SK-N-SH (cell line): ENCODE measurements around the gene JAML. TPM values are rescaled to one million over a fixed set of nuclear protein-coding genes. Genes with fewer than 3 reads are reported as not detected.

Experiments
- CTCF ChIA-PET: fragments of 300-600, 350-600 bp; formaldehyde crosslinking; extraction: SDS; loops from one replicate; lab custom pipeline; 2021; lab: Yijun Ruan, JAX
- POLR2A ChIA-PET: fragments of 350-600 bp; sonication (Branson Sonifier 250); formaldehyde crosslinking; extraction: SDS; loops from one replicate; lab custom pipeline; 2020; ENCODE audit warnings: antibody characterized with exemption, inconsistent platforms; lab: Yijun Ruan, JAX
- DNase-seq: peaks from one replicate; pipeline ENCODE4 v3.0.0; 2012
- H2AFZ ChIP-seq: fragments of 200-600 bp; sonication (generic); 2 replicates; pipeline ENCODE4 v1.8.1; 2016; ENCODE audit warnings: antibody characterized with exemption, mild to moderate bottlenecking, low read depth
- H3F3A ChIP-seq: fragments of 200-600 bp; sonication (generic); replicated peaks from 2 replicates; pipeline ENCODE3; 2016; ENCODE audit warnings: antibody characterized with exemption, mild to moderate bottlenecking; ENCODE audit not compliant: insufficient read depth
- H3K27ac ChIP-seq, 2 experiments: fragments of 200-500 bp in 1 of 2; fragments of 200-600 bp in 1 of 2; sonication (Bioruptor generic) in 1 of 2; sonication (generic), shearing (Covaris generic) in 1 of 2; 2 replicates each; pipeline versions ENCODE4 v1.5.1 to v1.6.1; 2014 to 2016; ENCODE audit warnings: low read depth in 2 of 2, inconsistent platforms in 1 of 2, low read length in 1 of 2, mild to moderate bottlenecking in 1 of 2, mixed read lengths in 1 of 2
- H3K27me3 ChIP-seq: fragments of 200-600 bp; sonication (generic), shearing (Covaris generic); 2 replicates; pipeline ENCODE4 v1.6.1; 2016; ENCODE audit warnings: mixed run types; ENCODE audit not compliant: insufficient read depth
- H3K36me3 ChIP-seq, 2 experiments: fragments of 200-500 bp in 1 of 2; fragments of 200-600 bp in 1 of 2; sonication (Bioruptor generic) in 1 of 2; sonication (generic) in 1 of 2; replicated peaks in 1 of 2; 2 replicates each; pipeline versions ENCODE3 to v1.5.1; 2014 to 2016; ENCODE audit warnings: low read length in 1 of 2, mild to moderate bottlenecking in 1 of 2; ENCODE audit not compliant: insufficient read depth in 2 of 2, control insufficient read depth in 1 of 2
- H3K4me1 ChIP-seq, 2 experiments: fragments of 200-500 bp in 1 of 2; fragments of 200-600 bp in 1 of 2; sonication (Bioruptor generic) in 1 of 2; sonication (generic), shearing (Covaris generic) in 1 of 2; 2 replicates each; pipeline versions ENCODE4 v1.5.1 to v1.6.1; 2014 to 2016; ENCODE audit warnings: low read depth in 1 of 2, low read length in 1 of 2, mixed run types in 1 of 2; ENCODE audit not compliant: insufficient read depth in 2 of 2, control insufficient read depth in 1 of 2
- H3K4me2 ChIP-seq: fragments of 200-600 bp; sonication (generic), shearing (Covaris generic); 2 replicates; pipeline ENCODE4 v1.6.1; 2017; ENCODE audit warnings: mixed run types
- H3K4me3 ChIP-seq, 2 experiments: fragments of 200-500 bp in 1 of 2; fragments of 200-600 bp in 1 of 2; sonication (Bioruptor generic) in 1 of 2; sonication (generic), shearing (Covaris generic) in 1 of 2; 2 replicates each; pipeline versions ENCODE4 v1.5.1 to v1.8.1; 2014 to 2016; ENCODE audit warnings: low read depth in 2 of 2, inconsistent platforms in 1 of 2, low read length in 1 of 2, mild to moderate bottlenecking in 1 of 2, mixed read lengths in 1 of 2, moderate library complexity in 1 of 2
- H3K79me2 ChIP-seq: fragments of 200-600 bp; sonication (generic); 2 replicates; pipeline ENCODE4 v1.8.1; 2017; ENCODE audit warnings: mild to moderate bottlenecking; ENCODE audit not compliant: insufficient read depth
- H3K9ac ChIP-seq: fragments of 200-600 bp; sonication (generic); 2 replicates; pipeline ENCODE4 v1.6.1; 2017; ENCODE audit warnings: mixed run types
- H3K9me2 ChIP-seq: fragments of 200-600 bp; sonication (generic); 2 replicates; pipeline ENCODE4 v1.6.1; 2017; ENCODE audit warnings: mixed run types
- H3K9me3 ChIP-seq: fragments of 200-600 bp; sonication (generic); 2 replicates; pipeline ENCODE4 v1.6.1; 2017; ENCODE audit warnings: mixed run types, mild to moderate bottlenecking, moderate library complexity
- H4K20me1 ChIP-seq: fragments of 200-600 bp; sonication (generic); 2 replicates; pipeline ENCODE4 v1.6.1; 2017; ENCODE audit warnings: mild to moderate bottlenecking, mixed run types; ENCODE audit not compliant: insufficient read depth
- CTCF ChIP-seq: fragments of 200-600 bp; sonication (generic); IDR thresholded peaks from 2 replicates; pipeline ENCODE4 v1.6.1; 2017; ENCODE audit warnings: antibody characterized with exemption, mild to moderate bottlenecking, moderate library complexity
- ELF1 ChIP-seq: IDR thresholded peaks from 2 replicates; pipeline ENCODE4 v1.4.0; 2012
- FOXJ3 ChIP-seq: sonication (generic); formaldehyde crosslinking; IDR thresholded peaks from 2 replicates; pipeline ENCODE4 v1.5.1; 2020; ENCODE audit warnings: mild to moderate bottlenecking, missing genetic modification reagents
- FOXM1 ChIP-seq: IDR thresholded peaks from 2 replicates; pipeline ENCODE4 v1.4.0; 2012; ENCODE audit warnings: low read depth, mild to moderate bottlenecking
- GABPA ChIP-seq: IDR thresholded peaks from 2 replicates; pipeline ENCODE4 v1.4.0; 2012; ENCODE audit warnings: low read depth, mild to moderate bottlenecking
- GATA2 ChIP-seq: sonication (generic); formaldehyde crosslinking; IDR thresholded peaks from 2 replicates; pipeline ENCODE4 v1.5.0; 2020; ENCODE audit warnings: mild to moderate bottlenecking, missing genetic modification reagents
- MAX ChIP-seq: IDR thresholded peaks from 2 replicates; pipeline ENCODE4 v1.4.0; 2012; ENCODE audit warnings: low read depth
- MEF2A ChIP-seq: IDR thresholded peaks from 2 replicates; pipeline ENCODE4 v1.4.0; 2012; ENCODE audit warnings: low read depth, borderline replicate concordance
- NFIC ChIP-seq: IDR thresholded peaks from 2 replicates; pipeline ENCODE4 v1.4.0; 2012; ENCODE audit warnings: borderline replicate concordance
- NRF1 ChIP-seq: IDR thresholded peaks from 2 replicates; pipeline ENCODE4 v1.6.1; 2012; ENCODE audit warnings: low read depth, mild to moderate bottlenecking, low read length
- POLR2AphosphoS5 ChIP-seq: IDR thresholded peaks from 2 replicates; pipeline ENCODE4 v1.6.1; 2012; ENCODE audit warnings: low read depth, low read length
- RAD21 ChIP-seq: IDR thresholded peaks from 2 replicates; pipeline ENCODE4 v1.6.1; 2012; ENCODE audit warnings: mild to moderate bottlenecking, low read length
- RCOR1 ChIP-seq: fragments of 150-350 bp; IDR thresholded peaks from 2 replicates; pipeline ENCODE4 v1.6.1; 2017; ENCODE audit warnings: antibody characterized with exemption, low read length
- RXRA ChIP-seq: IDR thresholded peaks from 2 replicates; pipeline ENCODE4 v1.4.0; 2012; ENCODE audit warnings: low read depth, mild to moderate bottlenecking, borderline replicate concordance
- SMC3 ChIP-seq: IDR thresholded peaks from 2 replicates; pipeline ENCODE4 v1.6.1; 2012; ENCODE audit warnings: low read depth, low read length, improper control_type of control experiment
- TAF1 ChIP-seq: IDR thresholded peaks from 2 replicates; pipeline ENCODE4 v1.6.1; 2012; ENCODE audit warnings: low read depth, mild to moderate bottlenecking, low read length, moderate library complexity, borderline replicate concordance
- TCF12 ChIP-seq: IDR thresholded peaks from 2 replicates; pipeline ENCODE4 v1.4.0; 2012
- TEAD4 ChIP-seq: IDR thresholded peaks from 2 replicates; pipeline ENCODE4 v1.4.0; 2012; ENCODE audit warnings: mild to moderate bottlenecking, borderline replicate concordance; ENCODE audit not compliant: insufficient read depth
- WGBS: methylation state at CpG from one replicate; pipeline ENCODE4 v1.1.6; 2017; ENCODE audit warnings: low lambda C conversion rate; 5-methylcytosine and 5-hydroxymethylcytosine counted together
- polyA plus RNA-seq, 3 experiments: library from polyadenylated mRNA; depleted of rRNA; stranded (reverse); fragments of >200 nt; gene quantifications; 2 replicates each; pipeline ENCODE4 v1.2.3, GENCODE V29; 2012
- TF ChIP-seq, protein P1 (sequence below): IDR thresholded peaks from 2 replicates; pipeline ENCODE4 v1.4.0; 2012; ENCODE audit warnings: low read depth, borderline replicate concordance
- TF ChIP-seq, protein P2 (sequence below): IDR thresholded peaks from 2 replicates; pipeline ENCODE4 v1.4.0; 2012; ENCODE audit warnings: low read depth, borderline replicate concordance

The JAML gene
- polyA plus RNA-seq, 1 of the 3 experiments (the other 2 are of a cell fraction): not detected

DNA sequence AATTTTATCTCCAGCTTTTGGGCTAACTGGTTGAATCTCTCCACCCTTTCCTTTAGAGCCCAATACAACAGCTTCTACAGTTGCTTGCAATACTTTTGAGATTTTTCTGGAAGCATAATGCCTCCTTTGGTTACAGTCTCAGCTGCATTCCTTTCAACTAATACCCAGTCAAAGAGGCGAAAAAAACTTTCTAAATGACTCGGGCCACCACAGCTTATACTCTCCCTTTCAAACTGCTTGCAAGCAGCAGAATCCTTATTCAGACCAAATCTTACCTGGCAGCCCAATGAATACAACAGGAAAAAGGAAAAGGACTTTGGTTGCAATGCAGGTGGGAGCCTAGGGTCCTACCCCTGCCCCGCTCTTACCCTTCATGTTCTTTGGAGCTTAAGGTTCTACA is 15.8 kb downstream of the JAML start:
- peaks cover 56% of the 10 kb centered on the region for H3K27me3 ChIP-seq
- CTCF ChIA-PET: interaction anchor here (1.2 kb wide), 1 partner anchor 10 kb away, joined by 3 read pairs; no protein-coding TSS in a partner anchor
- H3K9me3 ChIP-seq: no peaks in the 10 kb centered on the region

More for the DNA sequence above, 15.8 kb downstream of the JAML start:
- DNase-seq: no peak
- no peaks in the 10 kb centered on the region for H3K36me3 ChIP-seq
- H3K79me2 ChIP-seq: no peaks in the 10 kb centered on the region
- no peak overlapping the region for H3K27ac ChIP-seq
- H3K4me2 ChIP-seq: no peak overlapping the region
- no peak overlapping the region for H2AFZ ChIP-seq
- no peaks in the 10 kb centered on the region for H3K4me1 ChIP-seq
- H3F3A ChIP-seq: no peaks in the 10 kb centered on the region
- TF ChIP-seq TEAD4 (no peak), SMC3 (no peak), TAF1 (no peak), RAD21 (no peak), NFIC (no peak), FOXM1 (no peak), MEF2A (no peak), RXRA (no peak), GATA2 (CRISPR knock-in tag) (no peak), CTCF (no peak), TCF12 (no peak), FOXJ3 (no peak), NRF1 (no peak), ELF1 (no peak), RCOR1 (no peak), MAX (no peak), GABPA (no peak), POLR2AphosphoS5 (no peak)
- TF ChIP-seq, protein P1, sequence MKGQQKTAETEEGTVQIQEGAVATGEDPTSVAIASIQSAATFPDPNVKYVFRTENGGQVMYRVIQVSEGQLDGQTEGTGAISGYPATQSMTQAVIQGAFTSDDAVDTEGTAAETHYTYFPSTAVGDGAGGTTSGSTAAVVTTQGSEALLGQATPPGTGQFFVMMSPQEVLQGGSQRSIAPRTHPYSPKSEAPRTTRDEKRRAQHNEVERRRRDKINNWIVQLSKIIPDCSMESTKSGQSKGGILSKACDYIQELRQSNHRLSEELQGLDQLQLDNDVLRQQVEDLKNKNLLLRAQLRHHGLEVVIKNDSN: no peak
- TF ChIP-seq, protein P2, sequence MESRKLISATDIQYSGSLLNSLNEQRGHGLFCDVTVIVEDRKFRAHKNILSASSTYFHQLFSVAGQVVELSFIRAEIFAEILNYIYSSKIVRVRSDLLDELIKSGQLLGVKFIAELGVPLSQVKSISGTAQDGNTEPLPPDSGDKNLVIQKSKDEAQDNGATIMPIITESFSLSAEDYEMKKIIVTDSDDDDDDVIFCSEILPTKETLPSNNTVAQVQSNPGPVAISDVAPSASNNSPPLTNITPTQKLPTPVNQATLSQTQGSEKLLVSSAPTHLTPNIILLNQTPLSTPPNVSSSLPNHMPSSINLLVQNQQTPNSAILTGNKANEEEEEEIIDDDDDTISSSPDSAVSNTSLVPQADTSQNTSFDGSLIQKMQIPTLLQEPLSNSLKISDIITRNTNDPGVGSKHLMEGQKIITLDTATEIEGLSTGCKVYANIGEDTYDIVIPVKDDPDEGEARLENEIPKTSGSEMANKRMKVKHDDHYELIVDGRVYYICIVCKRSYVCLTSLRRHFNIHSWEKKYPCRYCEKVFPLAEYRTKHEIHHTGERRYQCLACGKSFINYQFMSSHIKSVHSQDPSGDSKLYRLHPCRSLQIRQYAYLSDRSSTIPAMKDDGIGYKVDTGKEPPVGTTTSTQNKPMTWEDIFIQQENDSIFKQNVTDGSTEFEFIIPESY: no peak
- no peaks in the 10 kb centered on the region for H4K20me1 ChIP-seq
- no peaks in the 10 kb centered on the region for H3K9me2 ChIP-seq
- H3K9ac ChIP-seq: no peak overlapping the region
- POLR2A ChIA-PET: no interaction called here
- no peak overlapping the region for H3K4me3 ChIP-seq
- 18% methylated on average over 3 of the region's 3 CpGs for WGBS
